ENCODE measurements around the gene CEP85L. TPM values are rescaled to one million over a fixed set of nuclear protein-coding genes. Genes with fewer than 3 reads are reported as not detected.
A peak's percentile ranks its signal among the peaks of the same experiment; 100 is the strongest.

The CEP85L gene
- total and polyA plus RNA-seq, 2 of the 13 experiments (the other 11 are each of a cell fraction or from before 2014, with no cell fraction given), result 0.44 to 1.7 TPM

DNA sequence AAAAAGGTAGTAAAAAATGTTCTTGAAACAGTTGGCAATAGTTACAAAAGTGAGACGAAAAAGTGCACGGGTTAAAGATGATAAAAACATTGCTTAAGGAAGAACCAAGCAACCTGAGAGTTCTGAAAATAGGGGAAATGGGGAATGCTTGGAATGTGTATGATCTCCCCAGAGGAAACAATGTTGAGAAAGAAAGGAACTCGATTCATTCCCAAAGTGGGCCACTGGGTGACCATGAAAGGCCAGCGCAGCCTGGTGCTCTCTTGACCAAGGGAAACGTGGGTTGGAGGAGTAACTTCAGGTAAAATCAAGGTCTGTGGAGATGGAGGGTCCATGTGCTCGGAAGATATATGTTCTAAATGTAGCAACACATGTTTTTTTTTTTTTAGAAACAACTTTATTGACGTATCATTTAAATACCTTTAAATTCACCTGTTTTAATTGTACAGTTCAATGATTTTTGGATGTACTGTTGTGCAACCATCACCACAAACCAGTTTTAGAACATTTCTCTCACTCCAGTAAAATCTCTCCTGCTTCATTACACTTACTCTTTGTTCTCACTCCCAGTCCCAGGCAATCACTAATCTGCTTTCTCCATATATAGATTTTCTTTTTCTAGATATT, 34.5 kb upstream of the CEP85L start (continued):
- no peak for TF ChIP-seq ZNF367 (CRISPR knock-in tag; IDR thresholded peaks at IDR 0.05; ENCODE audit: borderline replicate concordance)
- TF ChIP-seq MAFG (CRISPR knock-in tag; IDR thresholded peaks at IDR 0.05), result no peak
- no peak for TF ChIP-seq ZNF850 (CRISPR knock-in tag; conservative IDR thresholded peaks at IDR 0.05)
- TF ChIP-seq TAF1 (CRISPR knock-in tag; IDR thresholded peaks at IDR 0.05), result no peak
- TF ChIP-seq ZNF143 (CRISPR knock-in tag; IDR thresholded peaks at IDR 0.05), result no peak
- TF ChIP-seq NR0B2 (CRISPR knock-in tag; IDR thresholded peaks at IDR 0.05), result no peak
- no peak for TF ChIP-seq ZNF512 (CRISPR knock-in tag; IDR thresholded peaks at IDR 0.05)
- no peak for TF ChIP-seq U2AF1 (optimal IDR thresholded peaks at IDR 0.05; ENCODE audit: low read depth, low read length)
- no peak for TF ChIP-seq ATRX (CRISPR knock-in tag; IDR thresholded peaks at IDR 0.05; ENCODE audit: borderline replicate concordance)

DNA sequence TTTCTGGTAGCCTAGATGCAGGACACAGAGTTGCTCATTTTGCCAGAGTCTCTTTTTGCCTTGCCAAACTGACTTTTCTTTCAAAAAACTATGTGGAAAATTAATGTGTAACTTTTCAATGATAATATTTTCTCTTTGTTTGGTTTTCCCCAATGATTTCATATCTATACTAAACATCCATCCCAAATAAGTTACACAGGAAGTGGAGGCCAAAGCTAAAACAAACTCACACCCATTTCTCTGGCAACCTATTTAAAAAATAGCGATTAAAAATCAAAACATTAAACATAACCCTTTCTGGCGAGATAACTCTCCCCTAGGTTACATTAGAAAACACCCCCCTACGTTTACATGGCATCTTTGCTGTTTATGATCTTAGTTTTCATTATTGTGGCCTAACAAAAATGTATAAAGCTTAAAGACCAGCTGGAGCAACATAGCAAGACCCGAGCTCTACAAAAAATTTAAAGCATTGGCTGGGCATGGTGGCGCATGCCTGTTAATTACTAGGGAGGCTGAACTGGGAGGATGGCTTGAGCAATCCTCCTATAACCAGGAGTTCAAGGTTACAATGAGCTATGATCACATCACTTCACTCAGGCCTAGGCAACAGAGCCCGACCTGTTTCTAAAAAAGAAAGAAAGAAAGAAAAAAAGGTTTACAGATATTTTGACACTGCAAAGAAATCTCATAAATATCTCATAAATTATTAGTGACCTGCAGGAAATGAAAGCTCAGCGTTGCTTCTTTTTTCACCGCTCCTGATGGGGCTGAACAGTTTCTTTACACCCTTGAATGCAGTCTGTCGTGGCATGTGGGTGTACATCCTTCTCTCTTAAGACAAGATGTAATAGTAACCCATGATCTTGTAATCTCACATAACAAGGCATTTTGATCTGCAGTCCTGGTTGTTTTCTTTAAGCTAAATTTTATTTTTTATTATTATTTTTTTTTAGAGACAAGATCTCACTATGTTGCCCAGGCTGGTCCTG, 32.8 kb upstream of the CEP85L start:
- in situ Hi-C loops (cut with HindIII; ENCODE audit: extremely low pct_ligation_motif_present, low pct_unique_long_range_greater_than_20kb), result no loop called here
- Histone ChIP-seq H3K4me3 (replicated peaks in 1 of 3; ENCODE audit: insufficient read depth in 1 of 3, low read depth in 2 of 3, low read length in 3 of 3) (no peak overlapping the region), H3K79me2 (ENCODE audit: insufficient read depth, low read length) (no peaks in the 10 kb centered on the region), H4K20me1 (ENCODE audit: insufficient read depth, low read length) (no peaks in the 10 kb centered on the region), H2AFZ (ENCODE audit: low read length) (no peak overlapping the region), H3K27me3 (ENCODE audit: control insufficient read depth in 1 of 2, insufficient read depth in 2 of 2, low read length in 2 of 2) (no peaks in the 10 kb centered on the region), H3K4me1 (ENCODE audit: insufficient read depth, low read length) (no peaks in the 10 kb centered on the region), H3K4me2 (ENCODE audit: low read depth, low read length) (no peak overlapping the region), H3K36me3 (replicated peaks in 1 of 2; ENCODE audit: control insufficient read depth in 1 of 2, insufficient read depth in 2 of 2, low read length in 2 of 2) (no peaks in the 10 kb centered on the region), H3K9ac (ENCODE audit: insufficient read depth, low read depth, low read length) (no peak overlapping the region), H3K27ac (ENCODE audit: extremely low read length, insufficient read depth, low read length) (no peak overlapping the region), H3K9me3 (ENCODE audit: low read length) (no peaks in the 10 kb centered on the region)
- ATAC-seq (peak; percentile 61; the same call in 2 of the 3 replicates), DNase-seq (ENCODE audit: low spot score) (no peak), FAIRE-seq (no peak)
- WGBS (ENCODE audit: low lambda C conversion rate), result 22% methylated on average over 9 of the region's 9 CpGs
- intact Hi-C loops (cut with micrococcal nuclease; ENCODE audit: unreplicated experiment), result no loop called here
- ChIA-PET POLR2A (no interaction called here), CTCF (ENCODE audit: low intra/inter-chr PET ratio, low total read pairs) (no interaction called here)
- no TSS peak for BruUV-seq (replicated peaks)
- TF ChIP-seq CEBPB (IDR thresholded peaks at IDR 0.05; ENCODE audit: borderline replicate concordance, low read depth, low read length) (peak; percentile 51; the same call in 1 of the 2 replicates), REXO4 (CRISPR knock-in tag; IDR thresholded peaks at IDR 0.05; ENCODE audit: borderline replicate concordance) (no peak), MTA1 (CRISPR knock-in tag; IDR thresholded peaks at IDR 0.05; ENCODE audit: borderline replicate concordance) (no peak), ZNF274 (CRISPR knock-in tag; IDR thresholded peaks at IDR 0.05) (no peak), ZNF205 (CRISPR knock-in tag; IDR thresholded peaks at IDR 0.05) (no peak)
- TF ChIP-seq, protein P1, sequence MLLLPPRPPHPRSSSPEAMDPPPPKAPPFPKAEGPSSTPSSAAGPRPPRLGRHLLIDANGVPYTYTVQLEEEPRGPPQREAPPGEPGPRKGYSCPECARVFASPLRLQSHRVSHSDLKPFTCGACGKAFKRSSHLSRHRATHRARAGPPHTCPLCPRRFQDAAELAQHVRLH (CRISPR knock-in tag; IDR thresholded peaks at IDR 0.05; ENCODE audit: borderline replicate concordance, low read depth), result no peak
- TF ChIP-seq, protein P2, sequence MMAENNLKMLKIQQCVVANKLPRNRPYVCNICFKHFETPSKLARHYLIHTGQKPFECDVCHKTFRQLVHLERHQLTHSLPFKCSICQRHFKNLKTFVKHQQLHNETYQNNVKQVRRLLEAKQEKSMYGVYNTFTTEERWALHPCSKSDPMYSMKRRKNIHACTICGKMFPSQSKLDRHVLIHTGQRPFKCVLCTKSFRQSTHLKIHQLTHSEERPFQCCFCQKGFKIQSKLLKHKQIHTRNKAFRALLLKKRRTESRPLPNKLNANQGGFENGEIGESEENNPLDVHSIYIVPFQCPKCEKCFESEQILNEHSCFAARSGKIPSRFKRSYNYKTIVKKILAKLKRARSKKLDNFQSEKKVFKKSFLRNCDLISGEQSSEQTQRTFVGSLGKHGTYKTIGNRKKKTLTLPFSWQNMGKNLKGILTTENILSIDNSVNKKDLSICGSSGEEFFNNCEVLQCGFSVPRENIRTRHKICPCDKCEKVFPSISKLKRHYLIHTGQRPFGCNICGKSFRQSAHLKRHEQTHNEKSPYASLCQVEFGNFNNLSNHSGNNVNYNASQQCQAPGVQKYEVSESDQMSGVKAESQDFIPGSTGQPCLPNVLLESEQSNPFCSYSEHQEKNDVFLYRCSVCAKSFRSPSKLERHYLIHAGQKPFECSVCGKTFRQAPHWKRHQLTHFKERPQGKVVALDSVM (CRISPR knock-in tag; IDR thresholded peaks at IDR 0.05), result peak; percentile 34; the same call in 1 of the 2 replicates

Data from HepG2 (cell line).